Renal cortex interstitium (tissue), 11 donors: Measurements from ENCODE around the gene IDUA. TPM values are rescaled to one million over a fixed set of nuclear protein-coding genes. Genes with fewer than 3 reads are reported as not detected.

Experiments
- DNase-seq, 11 donors: peaks; one replicate each; pipeline ENCODE4 v3.0.0-alpha.2; 2013; ENCODE audit warnings: low read depth in 9 of 11, low spot score in 4 of 11; ENCODE audit errors: extremely low read depth in 1 of 11
- polyA plus RNA-seq, 3 donors: library from polyadenylated mRNA; unstranded; fragments of 120-200 nt; gene quantifications; one replicate each; pipeline ENCODE4 v1.2.1, GENCODE V29; 2013; ENCODE audit not compliant: insufficient read length in 3 of 3

Gene IDUA
- polyA plus RNA-seq, 3 donors: 11.5 to 19.0 (median 17.4) TPM

- no peak for DNase-seq
Observed at GRCh38 chr4:1021386-1022050, 34.7 kb downstream of the IDUA start.

- no peak for DNase-seq
Observed at GRCh38 chr4:1022051-1022738, 35.4 kb downstream of the IDUA start.

GRCh38 chr4:1022739-1023066 is 35.9 kb downstream of the IDUA start:
- no peak for DNase-seq

- DNase-seq: no peak
Observed at GRCh38 chr4:1023075-1023640, 36.3 kb downstream of the IDUA start.

- no peak for DNase-seq
Observed at GRCh38 chr4:1023895-1024740, 37.3 kb downstream of the IDUA start.

GRCh38 chr4:1024882-1025545 is 38.2 kb downstream of the IDUA start:
- no peak for DNase-seq

- no peak for DNase-seq
Observed at GRCh38 chr4:1026115-1026514, 39.3 kb downstream of the IDUA start.

GRCh38 chr4:1027219-1027914 is 40.5 kb downstream of the IDUA start:
- no peak for DNase-seq

GRCh38 chr4:1027915-1028238 is 41.0 kb downstream of the IDUA start:
- DNase-seq: no peak

GRCh38 chr4:1028574-1029220 is 41.9 kb downstream of the IDUA start:
- DNase-seq: no peak

- DNase-seq: no peak
Observed at GRCh38 chr4:1029529-1029928, 42.7 kb downstream of the IDUA start.

GRCh38 chr4:1030031-1030430 is 43.2 kb downstream of the IDUA start:
- DNase-seq: no peak

GRCh38 chr4:1030559-1030958 is 43.7 kb downstream of the IDUA start:
- DNase-seq: no peak

- no peak for DNase-seq
Observed at GRCh38 chr4:1031346-1031745, 44.5 kb downstream of the IDUA start.

GRCh38 chr4:1031956-1032795 is 45.3 kb downstream of the IDUA start:
- no peak for DNase-seq

- DNase-seq: no peak
Observed at GRCh38 chr4:1032861-1033260, 46.0 kb downstream of the IDUA start.

GRCh38 chr4:1033840-1034551 is 47.2 kb downstream of the IDUA start:
- DNase-seq: no peak
